ENCODE measurements around the gene TAF11L2. TPM values are rescaled to one million over a fixed set of nuclear protein-coding genes. Genes with fewer than 3 reads are reported as not detected.
"Not testable (repeated sequence)": the region's sequence is repeated elsewhere in the genome, so short reads cannot be mapped to it uniquely, and the experiment has no call there.

TAF11L2 gene
- total RNA-seq = not detected
- long read RNA-seq = 0 reads

GRCh38 chr5:17497931-17498330 lies at the start of gene TAF11L2:
TSS of gene TAF11L2 (plus strand) at chr5:17498231.
- 64% methylated on average over 8 of the region's 8 CpGs for WGBS (ENCODE audit: insufficient coverage, low coverage, low lambda C conversion rate, missing lambda C conversion rate)
- H3K36me3 ChIP-seq; H3K27me3 ChIP-seq; H3K9me3 ChIP-seq; H3K4me3 ChIP-seq; H3K4me1 ChIP-seq; H3K27ac ChIP-seq; DNase-seq; intact Hi-C loops (cut with DNase I); ATAC-seq: not testable (repeated sequence)

- Histone ChIP-seq H3K36me3 (no peaks in the 10 kb centered on the region), H3K4me1 (no peaks in the 10 kb centered on the region), H3K27me3 (no peaks in the 10 kb centered on the region), H3K4me3 (no peak overlapping the region), H3K27ac (no peak overlapping the region), H3K9me3 (no peaks in the 10 kb centered on the region)
- no peak for DNase-seq
- TF ChIP-seq CTCF (IDR thresholded peaks at IDR 0.05) (no peak), POLR2A (IDR thresholded peaks at IDR 0.05) (no peak)
- intact Hi-C loops (cut with DNase I) = no loop called here
- no peak for ATAC-seq
- WGBS (ENCODE audit: insufficient coverage, low coverage, low lambda C conversion rate, missing lambda C conversion rate) = 72% methylated on average over 3 of the region's 3 CpGs
These were observed 49.2 kb upstream of the TAF11L2 start for GRCh38 chr5:17448877-17449276.

GRCh38 chr5:17452936-17453335 lies 45.1 kb upstream of the TAF11L2 start:
- Histone ChIP-seq H3K9me3 (no peaks in the 10 kb centered on the region), H3K27ac (no peak overlapping the region), H3K4me1 (no peaks in the 10 kb centered on the region), H3K4me3 (no peak overlapping the region), H3K27me3 (no peaks in the 10 kb centered on the region), H3K36me3 (no peaks in the 10 kb centered on the region)
- ATAC-seq = no peak
- DNase-seq = no peak
- intact Hi-C loops (cut with DNase I) = no loop called here
- WGBS (ENCODE audit: insufficient coverage, low coverage, low lambda C conversion rate, missing lambda C conversion rate) = 56% methylated on average over 4 of the region's 4 CpGs
- TF ChIP-seq CTCF (IDR thresholded peaks at IDR 0.05) = no peak
- no peak for TF ChIP-seq POLR2A (IDR thresholded peaks at IDR 0.05)

- intact Hi-C loops (cut with DNase I) = no loop called here
These were observed 42.1 kb upstream of the TAF11L2 start for GRCh38 chr5:17455942-17456341.

GRCh38 chr5:17461793-17462192 lies 36.2 kb upstream of the TAF11L2 start:
- Histone ChIP-seq H3K27me3 (no peaks in the 10 kb centered on the region), H3K27ac (no peak overlapping the region), H3K9me3 (no peaks in the 10 kb centered on the region), H3K4me3 (no peak overlapping the region), H3K4me1 (no peaks in the 10 kb centered on the region), H3K36me3 (no peaks in the 10 kb centered on the region)
- intact Hi-C loops (cut with DNase I) = no loop called here
- DNase-seq = no peak
- WGBS (ENCODE audit: insufficient coverage, low coverage, low lambda C conversion rate, missing lambda C conversion rate) = 59% methylated on average over 6 of the region's 6 CpGs
- no peak for ATAC-seq
- no peak for TF ChIP-seq POLR2A (IDR thresholded peaks at IDR 0.05)
- TF ChIP-seq CTCF (IDR thresholded peaks at IDR 0.05) = no peak

More at GRCh38 chr5:17455942-17456341, 42.1 kb upstream of the TAF11L2 start:
- H3K27ac ChIP-seq = no peak overlapping the region
- 43% methylated on average over 3 of the region's 3 CpGs for WGBS (ENCODE audit: insufficient coverage, low coverage, low lambda C conversion rate, missing lambda C conversion rate)
- no peaks in the 10 kb centered on the region for H3K9me3 ChIP-seq
- H3K27me3 ChIP-seq = no peaks in the 10 kb centered on the region
- DNase-seq (no peak), ATAC-seq (peak in 1 of 4 donors; percentile 23)
- H3K36me3 ChIP-seq = no peaks in the 10 kb centered on the region
- H3K4me1 ChIP-seq = no peaks in the 10 kb centered on the region
- TF ChIP-seq CTCF (IDR thresholded peaks at IDR 0.05) (no peak), POLR2A (IDR thresholded peaks at IDR 0.05) (no peak)
- no peak overlapping the region for H3K4me3 ChIP-seq

All from right lobe of liver (tissue), 6 donors.